PC-3 (cell line): ENCODE results near the gene SPATA46. TPM values are rescaled to one million over a fixed set of nuclear protein-coding genes. Genes with fewer than 3 reads are reported as not detected.

Source experiments
- ATAC-seq: fragments of 200-7000 bp; cut with Tn5 transposase; 2 replicates; pipeline ENCODE4 v1.9.1; 2020; ENCODE audit warnings: mild to moderate bottlenecking, moderate library complexity
- BruUV-seq: library from RNA; stranded (reverse); fragments of 400-500 nt; replicated peaks from 2 replicates; lab custom pipeline; 2021; lab: Mats Ljungman, UMichigan
- CTCF ChIA-PET: fragments of 300-600 bp; sonication (Branson Sonifier 250); formaldehyde crosslinking; loops from one replicate; lab custom pipeline; 2022; ENCODE audit warnings: antibody characterized with exemption; lab: Charles Lee
- POLR2A ChIA-PET: fragments of 300-600 bp; sonication (Branson Sonifier 250); formaldehyde crosslinking; loops from one replicate; lab custom pipeline; 2022; ENCODE audit warnings: antibody characterized with exemption; ENCODE audit not compliant: unreplicated experiment; lab: Charles Lee
- DNase-seq: peaks from one replicate; pipeline ENCODE4 v3.0.0-alpha.2; 2015
- H2AFZ ChIP-seq: fragments of 300-600 bp; sonication (generic); 2 replicates; pipeline ENCODE4 v1.6.0; 2016; ENCODE audit warnings: antibody characterized with exemption, low read length
- H3F3A ChIP-seq: fragments of 300-600 bp; sonication (generic); one replicate; pipeline ENCODE4 v1.6.0; 2017; ENCODE audit warnings: antibody characterized with exemption, low read length, control low read depth, mild to moderate bottlenecking; ENCODE audit not compliant: unreplicated experiment
- H3K27ac ChIP-seq: fragments of 300-600 bp; sonication (generic); 2 replicates; pipeline ENCODE4 v1.5.1; 2016; ENCODE audit warnings: mild to moderate bottlenecking, low read length
- H3K27me3 ChIP-seq: fragments of 300-600 bp; sonication (generic); 2 replicates; pipeline ENCODE4 v1.6.1; 2016; ENCODE audit warnings: low read length, mixed read lengths
- H3K36me3 ChIP-seq: fragments of 300-600 bp; sonication (generic); 2 replicates; pipeline ENCODE4 v1.6.1; 2016; ENCODE audit warnings: low read depth, mixed run types, low read length, mixed read lengths
- H3K4me1 ChIP-seq: fragments of 300-600 bp; sonication (generic); 2 replicates; pipeline ENCODE4 v1.5.1; 2016; ENCODE audit warnings: low read length; ENCODE audit not compliant: insufficient read depth
- H3K4me2 ChIP-seq: fragments of 300-600 bp; sonication (generic); 2 replicates; pipeline ENCODE4 v1.6.0; 2016; ENCODE audit warnings: low read length
- H3K4me3 ChIP-seq: fragments of 300-600 bp; sonication (generic); 2 replicates; pipeline ENCODE4 v1.5.1; 2016; ENCODE audit warnings: mild to moderate bottlenecking, low read length, mixed read lengths
- H3K79me2 ChIP-seq: fragments of 300-600 bp; sonication (generic); 2 replicates; pipeline ENCODE4 v1.6.1; 2017; ENCODE audit warnings: low read length, mixed read lengths
- H3K9ac ChIP-seq: fragments of 300-600 bp; sonication (generic); 2 replicates; pipeline ENCODE4 v1.6.0; 2016; ENCODE audit warnings: mild to moderate bottlenecking, low read length
- H3K9me2 ChIP-seq: fragments of 300-600 bp; sonication (generic); replicated peaks from 2 replicates; pipeline ENCODE4 v1.6.1; 2016; ENCODE audit warnings: mixed run types, low read length, mixed read lengths
- H3K9me3 ChIP-seq: fragments of 300-600 bp; sonication (generic); 2 replicates; pipeline ENCODE4 v1.6.1; 2016; ENCODE audit warnings: low read length, mixed read lengths
- H4K20me1 ChIP-seq: fragments of 300-600 bp; sonication (generic); 2 replicates; pipeline ENCODE4 v1.6.1; 2016; ENCODE audit warnings: low read length, mixed read lengths
- CTCF ChIP-seq: fragments of 300-600 bp; sonication (generic); conservative IDR thresholded peaks from 2 replicates; pipeline ENCODE4 v1.5.1; 2017; ENCODE audit warnings: antibody characterized with exemption, low read depth, mild to moderate bottlenecking, low read length
- EZH2 ChIP-seq: fragments of 300-600 bp; sonication (generic); IDR thresholded peaks from one replicate; pipeline ENCODE4 v1.6.1; 2017; ENCODE audit warnings: antibody characterized with exemption, mild to moderate bottlenecking, low read length; ENCODE audit not compliant: unreplicated experiment
- EZH2phosphoT487 ChIP-seq: fragments of 300-600 bp; sonication (generic); IDR thresholded peaks from 2 replicates; pipeline ENCODE4 v1.6.1; 2018; ENCODE audit warnings: mild to moderate bottlenecking, antibody characterized with exemption, low read length, borderline replicate concordance
- intact Hi-C: fragments of 100-400 bp; cut with micrococcal nuclease; formaldehyde crosslinking; loops from 2 replicates; pipeline ENCODE4 v1.9.0; 2023
- total RNA-seq: library from RNA; depleted of rRNA; stranded (reverse); fragments of >200 nt; gene quantifications from 2 replicates; pipeline ENCODE4 v1.2.3, GENCODE V29; 2014

Gene SPATA46
- total RNA-seq, 1 experiment from 2014 or later, result not detected

- Histone ChIP-seq H4K20me1 (no peaks in the 10 kb centered on the region), H3K79me2 (no peaks in the 10 kb centered on the region), H3K27me3 (no peaks in the 10 kb centered on the region), H3K4me2 (no peak overlapping the region), H3F3A (no peaks in the 10 kb centered on the region), H3K4me3 (no peak overlapping the region), H3K9ac (no peak overlapping the region), H3K4me1 (peaks cover 28% of the 10 kb centered on the region), H2AFZ (no peak overlapping the region), H3K27ac (no peak overlapping the region), H3K9me2 (no peaks in the 10 kb centered on the region), H3K36me3 (no peaks in the 10 kb centered on the region), H3K9me3 (no peaks in the 10 kb centered on the region)
- POLR2A ChIA-PET, result no interaction called here
- TF ChIP-seq EZH2phosphoT487, result no peak
- TF ChIP-seq CTCF, result no peak
- no peak for TF ChIP-seq EZH2
- intact Hi-C loops, result no loop called here
- no peak for ATAC-seq
- no TSS peak for BruUV-seq
- CTCF ChIA-PET, result no interaction called here
- no peak for DNase-seq
These were observed 6.5 kb downstream of the SPATA46 start for GRCh38 chr1:162370161-162370560.

GRCh38 chr1:162369571-162369970 lies 7.1 kb downstream of the SPATA46 start:
- Histone ChIP-seq H2AFZ (no peak overlapping the region), H3K9me3 (no peaks in the 10 kb centered on the region), H3K9me2 (no peaks in the 10 kb centered on the region), H3K79me2 (no peaks in the 10 kb centered on the region), H3K4me3 (no peak overlapping the region), H3F3A (no peaks in the 10 kb centered on the region), H3K36me3 (no peaks in the 10 kb centered on the region), H3K4me2 (no peak overlapping the region), H3K27me3 (no peaks in the 10 kb centered on the region), H4K20me1 (no peaks in the 10 kb centered on the region), H3K27ac (no peak overlapping the region), H3K9ac (no peak overlapping the region), H3K4me1 (peaks cover 27% of the 10 kb centered on the region)
- CTCF ChIA-PET, result no interaction called here
- TF ChIP-seq EZH2 (no peak), CTCF (no peak), EZH2phosphoT487 (no peak)
- POLR2A ChIA-PET, result no interaction called here
- intact Hi-C loops, result no loop called here
- BruUV-seq, result no TSS peak
- no peak for DNase-seq
- no peak for ATAC-seq

- no peak overlapping the region for H2AFZ ChIP-seq
- no peak overlapping the region for H3K4me2 ChIP-seq
- no peaks in the 10 kb centered on the region for H4K20me1 ChIP-seq
- CTCF ChIA-PET, result interaction anchor here (0.6 kb wide), 1 partner anchor 509 kb away, joined by 4 read pairs; no protein-coding TSS in a partner anchor
- no peak overlapping the region for H3K27ac ChIP-seq
- no peak for DNase-seq
- intact Hi-C loops, result no loop called here
- H3K4me3 ChIP-seq, result no peak overlapping the region
- TF ChIP-seq CTCF (no peak), EZH2 (no peak), EZH2phosphoT487 (no peak)
- no peaks in the 10 kb centered on the region for H3K79me2 ChIP-seq
- no TSS peak for BruUV-seq
- no peak overlapping the region for H3K9ac ChIP-seq
- H3K27me3 ChIP-seq, result no peaks in the 10 kb centered on the region
- peaks cover 16% of the 10 kb centered on the region for H3K4me1 ChIP-seq
- no peaks in the 10 kb centered on the region for H3K9me2 ChIP-seq
- no peaks in the 10 kb centered on the region for H3K9me3 ChIP-seq
- H3K36me3 ChIP-seq, result no peaks in the 10 kb centered on the region
- ATAC-seq, result no peak
- POLR2A ChIA-PET, result interaction anchor here (0.7 kb wide), 1 partner anchor 19 kb away, joined by 3 read pairs; no protein-coding TSS in a partner anchor
- no peaks in the 10 kb centered on the region for H3F3A ChIP-seq
These were observed 8.2 kb downstream of the SPATA46 start for GRCh38 chr1:162368451-162368850.
